Inflammatory macrophage treated with lipopolysaccharide for 1 hour (primary cell): ENCODE measurements around the gene CR1.

Experiments
- DNase-seq, 2 donors: peaks; one replicate each; pipeline ENCODE4 v3.0.0-alpha.2; 2020 to 2022

CR1 gene

GRCh38 chr1:207495801-207496792, at the start of gene CR1:
Gene CR1 (plus strand): TSS chr1:207496157. CDS start chr1:207496268, 111 bp downstream.
- peak; percentile 61 to 80 for DNase-seq

- DNase-seq = no peak
Measured at GRCh38 chr1:207453710-207454045, 42.3 kb upstream of the CR1 start.

- peak in 1 of 2 donors; percentile 11 for DNase-seq
Measured at GRCh38 chr1:207454046-207454964, 41.7 kb upstream of the CR1 start, which contains the start of gene CR2. Gene CR2 (plus strand): TSS chr1:207454328. CDS start chr1:207454419, 91 bp downstream.

GRCh38 chr1:207455183-207455754, 40.7 kb upstream of the CR1 start:
- no peak for DNase-seq

GRCh38 chr1:207458414-207458813, 37.5 kb upstream of the CR1 start:
- no peak for DNase-seq

- no peak for DNase-seq
Measured at GRCh38 chr1:207459008-207459407, 36.9 kb upstream of the CR1 start.

- DNase-seq = no peak
Measured at GRCh38 chr1:207461649-207462048, 34.3 kb upstream of the CR1 start.

- DNase-seq = no peak
Measured at GRCh38 chr1:207462535-207462934, 33.4 kb upstream of the CR1 start.

- DNase-seq = no peak
Measured at GRCh38 chr1:207463021-207463420, 32.9 kb upstream of the CR1 start.

- DNase-seq = no peak
Measured at GRCh38 chr1:207463571-207463970, 32.4 kb upstream of the CR1 start.

- no peak for DNase-seq
Measured at GRCh38 chr1:207470927-207471326, 25.0 kb upstream of the CR1 start.

GRCh38 chr1:207474210-207474609, 21.7 kb upstream of the CR1 start:
- no peak for DNase-seq

- peak; percentile 20 to 59 for DNase-seq
Measured at GRCh38 chr1:207486198-207486597, 9.8 kb upstream of the CR1 start.

- DNase-seq = no peak
Measured at GRCh38 chr1:207487636-207488035, 8.3 kb upstream of the CR1 start.

GRCh38 chr1:207493212-207493611, 2.7 kb upstream of the CR1 start:
- DNase-seq = no peak

- DNase-seq = no peak
Measured at GRCh38 chr1:207494171-207494570, 1.8 kb upstream of the CR1 start.

GRCh38 chr1:207495281-207495680, 676 bp upstream of the CR1 start:
- peak; percentile 15 to 20 for DNase-seq

- DNase-seq = peak; percentile 92 to 95
Measured at GRCh38 chr1:207497941-207498340, 2.0 kb downstream of the CR1 start.

GRCh38 chr1:207499573-207499972, 3.6 kb downstream of the CR1 start:
- peak; percentile 50 to 88 for DNase-seq

GRCh38 chr1:207500306-207500705, 4.3 kb downstream of the CR1 start:
- no peak for DNase-seq

GRCh38 chr1:207501071-207501470, 5.1 kb downstream of the CR1 start:
- DNase-seq = peak; percentile 38 to 58

- no peak for DNase-seq
Measured at GRCh38 chr1:207502726-207503125, 6.8 kb downstream of the CR1 start.

GRCh38 chr1:207503950-207504349, 8.0 kb downstream of the CR1 start:
- no peak for DNase-seq
